K562 (cell line): Measurements from ENCODE around the gene FTO. TPM values are rescaled to one million over a fixed set of nuclear protein-coding genes. Genes with fewer than 3 reads are reported as not detected.

ENCODE experiments used
- ATAC-seq: fragments of 200-7000 bp; cut with Tn5 transposase; 3 replicates; pipeline ENCODE4 v1.9.1; 2020; ENCODE audit warnings: moderate library complexity
- BruUV-seq: library from RNA; stranded (reverse); fragments of 400-500 nt; replicated peaks from 2 replicates; lab custom pipeline; 2021; lab: Mats Ljungman, UMichigan
- CTCF ChIA-PET: fragments of 300-600 bp; formaldehyde crosslinking; extraction: SDS; loops from one replicate; lab custom pipeline; 2021; ENCODE audit warnings: low intra/inter-chr PET ratio; lab: Yijun Ruan, JAX
- POLR2A ChIA-PET: fragments of 300-600, 350-650 bp; sonication (Branson Sonifier 250); formaldehyde crosslinking; extraction: SDS; loops from one replicate; lab custom pipeline; 2021; ENCODE audit warnings: antibody characterized with exemption, inconsistent platforms; lab: Yijun Ruan, JAX
- DNase-seq, 4 experiments: peaks; one replicate each; pipeline versions ENCODE4 v3.0.0 to v3.0.0-alpha.2; 2011 to 2018; ENCODE audit warnings: low spot score in 3 of 4, mixed read lengths in 3 of 4; ENCODE audit errors: extremely low read depth in 1 of 4
- FAIRE-seq: peaks from 2 replicates; lab custom pipeline; 2011; peaks lifted over from hg19 to GRCh38; lab: Jason Lieb, UNC
- H2AFZ ChIP-seq: 2 replicates; pipeline ENCODE4 v1.6.0; 2011; ENCODE audit warnings: low read depth, low read length, control low read depth, inconsistent platforms
- H3K27ac ChIP-seq: fragments of 200-600 bp; 3 replicates; pipeline ENCODE4 v1.8.0; 2011; ENCODE audit warnings: low read depth, mild to moderate bottlenecking, control low read depth, inconsistent platforms, low read length, moderate library complexity, mixed read lengths; ENCODE audit errors: extremely low read depth
- H3K27me3 ChIP-seq, 2 experiments: fragments of 300-600 bp in 1 of 2; 2 replicates in 1 of 2; 3 replicates in 1 of 2; pipeline versions ENCODE4 v1.6.0 to v1.8.0; 2011; ENCODE audit warnings: inconsistent platforms in 2 of 2, low read length in 2 of 2, mild to moderate bottlenecking in 1 of 2, mixed read lengths in 1 of 2, moderate library complexity in 1 of 2; ENCODE audit not compliant: control insufficient read depth in 2 of 2, insufficient read depth in 2 of 2
- H3K36me3 ChIP-seq: fragments of 300-600 bp; 3 replicates; pipeline ENCODE4 v1.8.0; 2011; ENCODE audit warnings: mild to moderate bottlenecking, low read length, inconsistent platforms; ENCODE audit not compliant: control insufficient read depth, insufficient read depth
- H3K4me1 ChIP-seq, 2 experiments: fragments of 200-600 bp in 1 of 2; replicated peaks in 1 of 2; 2 replicates in 1 of 2; 3 replicates in 1 of 2; pipeline versions ENCODE4 v1.5.1 to v1.8.0; 2011; ENCODE audit warnings: inconsistent platforms in 2 of 2, low read length in 2 of 2, mild to moderate bottlenecking in 1 of 2, mixed read lengths in 1 of 2, moderate library complexity in 1 of 2; ENCODE audit not compliant: control insufficient read depth in 2 of 2, insufficient read depth in 2 of 2
- H3K4me2 ChIP-seq: 2 replicates; pipeline ENCODE4 v1.6.1; 2011; ENCODE audit warnings: low read length, control low read depth, inconsistent platforms, mixed read lengths; ENCODE audit not compliant: insufficient read depth
- H3K4me3 ChIP-seq: fragments of 200-600 bp; sonication (generic), shearing (Covaris generic); 2 replicates; pipeline ENCODE4 v1.5.1; 2016; ENCODE audit warnings: control low read depth, inconsistent platforms
- H3K79me2 ChIP-seq: fragments of 200-600 bp; 3 replicates; pipeline ENCODE4 v1.8.0; 2011; ENCODE audit warnings: low read length, inconsistent platforms; ENCODE audit not compliant: control insufficient read depth, insufficient read depth
- H3K9ac ChIP-seq, 2 experiments: 2 replicates each; pipeline versions ENCODE4 v1.6.0 to v1.6.1; 2011; ENCODE audit warnings: low read depth in 2 of 2, low read length in 2 of 2, control low read depth in 1 of 2, inconsistent platforms in 1 of 2, mild to moderate bottlenecking in 1 of 2, mixed read lengths in 1 of 2; ENCODE audit not compliant: insufficient read depth in 1 of 2
- H3K9me1 ChIP-seq: one replicate; pipeline ENCODE4 v1.6.0; 2011; ENCODE audit warnings: inconsistent platforms, mild to moderate bottlenecking, low read length, moderate library complexity; ENCODE audit not compliant: control insufficient read depth, insufficient read depth
- H3K9me3 ChIP-seq: replicated peaks from 2 replicates; pipeline ENCODE4 v1.5.1; 2011; ENCODE audit warnings: low read depth, low read length, inconsistent platforms; ENCODE audit not compliant: control insufficient read depth, insufficient read depth
- H4K20me1 ChIP-seq: replicated peaks from 2 replicates; pipeline ENCODE4 v1.6.1; 2011; ENCODE audit warnings: low read length, inconsistent platforms, mixed read lengths; ENCODE audit not compliant: control insufficient read depth, insufficient read depth
- ATF7 ChIP-seq: fragments of 450-650 bp; IDR thresholded peaks from 2 replicates; pipeline ENCODE4 v1.7.1; 2014; ENCODE audit warnings: mild to moderate bottlenecking, moderate library complexity
- CCAR2 ChIP-seq: fragments of 200-400 bp; formaldehyde crosslinking; IDR thresholded peaks from 2 replicates; pipeline ENCODE4 v1.6.1; 2017; ENCODE audit warnings: mild to moderate bottlenecking, low read depth, low read length
- CREB1 ChIP-seq, 2 experiments: sonication (generic) in 1 of 2; formaldehyde crosslinking in 1 of 2; IDR thresholded peaks; 2 replicates each; pipeline versions ENCODE4 v1.6.1 to v1.8.0; 2012 to 2022; ENCODE audit warnings: inconsistent platforms in 1 of 2, mild to moderate bottlenecking in 1 of 2, missing genetic modification reagents in 1 of 2, moderate library complexity in 1 of 2
- GABPB1 ChIP-seq: sonication (generic); formaldehyde crosslinking; IDR thresholded peaks from 2 replicates; pipeline ENCODE4 v1.8.0; 2022; ENCODE audit warnings: mild to moderate bottlenecking, missing genetic modification reagents
- GTF2B ChIP-seq: IDR thresholded peaks from 2 replicates; pipeline ENCODE4 v1.6.1; 2011; ENCODE audit not compliant: insufficient read length; ENCODE audit errors: extremely low read depth
- HOMEZ ChIP-seq: fragments of 250-450 bp; sonication (Bioruptor Pico); IDR thresholded peaks from 2 replicates; pipeline ENCODE4 v1.4.0; 2020; ENCODE audit warnings: mild to moderate bottlenecking, moderate library complexity
- KAT8 ChIP-seq: fragments of 450-650 bp; IDR thresholded peaks from 2 replicates; pipeline ENCODE4 v1.6.1; 2016; ENCODE audit warnings: low read depth, mild to moderate bottlenecking
- MCM7 ChIP-seq, 2 experiments: fragments of 450-650 bp; IDR thresholded peaks; 2 replicates each; pipeline ENCODE4 v1.6.1; 2016 to 2018
- PURB ChIP-seq: sonication (generic); formaldehyde crosslinking; IDR thresholded peaks from 2 replicates; pipeline ENCODE4 v1.9.0; 2021; ENCODE audit warnings: low read depth, mild to moderate bottlenecking, missing genetic modification reagents
- TBP ChIP-seq: optimal IDR thresholded peaks from 2 replicates; pipeline ENCODE3; 2011; ENCODE audit warnings: low read depth, low read length, improper control_type of control experiment
- ZFX ChIP-seq: sonication (generic); formaldehyde crosslinking; IDR thresholded peaks from 2 replicates; pipeline ENCODE4 v1.8.0; 2022; ENCODE audit warnings: mild to moderate bottlenecking, missing genetic modification reagents, moderate library complexity
- ZNF518B ChIP-seq: fragments of 250-450 bp; sonication (Bioruptor Pico); IDR thresholded peaks from 2 replicates; pipeline ENCODE4 v1.5.0; 2021; ENCODE audit warnings: mild to moderate bottlenecking, moderate library complexity
- ZNF644 ChIP-seq: fragments of 200-800 bp; sonication (Bioruptor generic); IDR thresholded peaks from 2 replicates; pipeline ENCODE4 v1.6.1; 2016; ENCODE audit warnings: low read depth, missing genetic modification characterization, missing compliant biosample characterization
- ZNF699 ChIP-seq: fragments of 250-450 bp; sonication (Bioruptor Pico); IDR thresholded peaks from 2 replicates; pipeline ENCODE4 v1.8.0; 2021; ENCODE audit warnings: mild to moderate bottlenecking, moderate library complexity; ENCODE audit not compliant: insufficient replicate concordance
- ZNF79 ChIP-seq: fragments of 250-450 bp; sonication (Bioruptor Pico); IDR thresholded peaks from 2 replicates; pipeline ENCODE4 v1.4.0; 2020; ENCODE audit warnings: low read depth, mild to moderate bottlenecking, moderate library complexity
- WGBS: fragments of 100-300 bp; shearing (Covaris generic); methylation state at CpG from one replicate; pipeline ENCODE4 v1.1.6; 2016; ENCODE audit warnings: low coverage, mixed read lengths; ENCODE audit not compliant: insufficient coverage; ENCODE audit errors: missing lambda C conversion rate; 5-methylcytosine and 5-hydroxymethylcytosine counted together
- in situ Hi-C: fragments of 300-500 bp; cut with MboI; formaldehyde crosslinking; loops from 4 replicates; pipeline ENCODE4 v1.15.0; 2018; ENCODE audit warnings: inconsistent platforms, mixed read lengths
- intact Hi-C: fragments of 100-400 bp; cut with micrococcal nuclease; formaldehyde crosslinking; loops from 2 replicates; pipeline ENCODE4 v1.14.2; 2022
- polyA plus RNA-seq, 8 experiments: library from polyadenylated mRNA; depleted of rRNA in 4 of 8; stranded (reverse) in 5 of 8; unstranded in 3 of 8; fragments of >200 nt; fragmentation: Nextera tagmentation in 2 of 8; fragmentation: Illumina TruSeq in 1 of 8; extraction: Ambion mirVana in 2 of 8; extraction: Trizol in 1 of 8; gene quantifications; 2 replicates each; pipeline versions ENCODE4 v1.2.1 to v1.2.3, GENCODE V29; 2011 to 2014; ENCODE audit warnings: inconsistent platforms in 1 of 8, missing spikeins in 1 of 8
- total RNA-seq, 7 experiments: library from RNA; depleted of rRNA in 6 of 7; stranded (reverse); fragments of >200 nt in 6 of 7; fragmentation: Illumina TruSeq in 2 of 7; extraction: Trizol in 2 of 7; gene quantifications; 2 replicates each; pipeline versions ENCODE4 v1.2.1 to v1.2.3, GENCODE V29; 2011 to 2021; ENCODE audit warnings: low replicate concordance in 1 of 7

The FTO gene
- total and polyA plus RNA-seq, 9 of the 15 experiments (the other 6 are each of a cell fraction or from before 2014, with no cell fraction given), result 11.3 to 27.7 (median 25.5) TPM

GRCh38 chr16:53666786-53667415 is 37.1 kb upstream of the FTO start:
- no peaks in the 10 kb centered on the region for H3K9me3 ChIP-seq
- no peak overlapping the region for H3K9ac ChIP-seq
- intact Hi-C loops, result no loop called here
- H3K36me3 ChIP-seq, result no peaks in the 10 kb centered on the region
- no peak overlapping the region for H3K4me2 ChIP-seq
- no peak overlapping the region for H3K4me3 ChIP-seq
- in situ Hi-C loops, result no loop called here
- no peak for FAIRE-seq
- H4K20me1 ChIP-seq, result no peaks in the 10 kb centered on the region
- no peak overlapping the region for H2AFZ ChIP-seq
- CTCF ChIA-PET, result no interaction called here
- no peak for TF ChIP-seq ATF7
- no peak for TF ChIP-seq HOMEZ
- no peak for TF ChIP-seq GTF2B
- no peak for TF ChIP-seq TBP
- TF ChIP-seq ZNF699 (CRISPR knock-in tag), result no peak
- TF ChIP-seq ZFX (CRISPR knock-in tag), result no peak
- no peak for TF ChIP-seq MCM7 (IDR thresholded peaks at IDR 0.05)
- TF ChIP-seq CREB1 (IDR thresholded peaks at IDR 0.05), result no peak
- no peak for TF ChIP-seq CREB1 (CRISPR knock-in tag; IDR thresholded peaks at IDR 0.05)
- no peak for TF ChIP-seq ZNF518B (CRISPR knock-in tag)
- TF ChIP-seq PURB (CRISPR knock-in tag), result no peak
- TF ChIP-seq CCAR2, result no peak
- no peak for TF ChIP-seq KAT8
- TF ChIP-seq ZNF79, result no peak
- TF ChIP-seq ZNF644 (tag), result no peak
- TF ChIP-seq GABPB1 (CRISPR knock-in tag), result no peak
- TF ChIP-seq, all 486 proteins: peak for 0
- ATAC-seq, result no peak
- Histone ChIP-seq H3K27me3 (no peaks in the 10 kb centered on the region), H3K9me1 (no peaks in the 10 kb centered on the region), H3K79me2 (no peaks in the 10 kb centered on the region), H3K4me1 (no peaks in the 10 kb centered on the region; a peak in 1 of 5 replicates), H3K27ac (no peak overlapping the region)
- WGBS, result 37% methylated on average over 3 of the region's 3 CpGs
- POLR2A ChIA-PET, result interaction anchor here (1.0 kb wide), 1 partner anchor 37 kb away, joined by 3 read pairs; the partner anchor contains the start of genes FTO and RPGRIP1L
- no peak for DNase-seq
- BruUV-seq, result no TSS peak
